ENCODE data around the gene IPO11.
A peak's percentile ranks its signal among the peaks of the same experiment; 100 is the strongest.
"Not testable (repeated sequence)": the region's sequence is repeated elsewhere in the genome, so short reads cannot be mapped to it uniquely, and the experiment has no call there.

The IPO11 gene

DNA sequence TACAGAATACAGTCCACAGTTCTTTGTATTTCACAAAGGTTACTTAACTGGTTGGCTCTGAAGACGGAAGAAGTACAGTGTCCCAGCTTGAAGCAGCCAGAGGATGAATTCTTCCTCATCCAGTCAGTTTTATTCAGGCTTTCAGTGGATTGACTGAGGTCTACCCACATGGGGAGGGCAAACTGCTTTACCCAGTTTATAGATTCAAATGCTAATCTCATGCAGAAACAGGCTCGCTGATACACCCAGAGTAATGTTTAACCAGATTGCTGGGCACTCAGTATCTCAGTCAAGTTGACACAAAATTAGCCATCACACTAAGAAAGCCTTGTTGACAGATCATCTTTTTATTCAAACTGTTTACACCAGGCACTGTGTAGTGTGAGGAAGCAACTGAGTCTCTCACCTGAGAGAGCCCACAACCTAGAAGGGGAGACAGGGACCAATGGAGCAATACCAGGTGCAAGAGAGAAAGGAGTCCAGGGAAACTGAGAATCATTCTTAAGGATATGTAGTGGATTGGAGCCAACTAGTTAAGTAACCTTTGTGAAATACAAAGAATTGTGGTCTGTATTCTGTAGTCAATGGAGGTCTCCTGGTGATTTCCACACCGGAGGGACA, 181.9 kb downstream of the IPO11 start:
- DNase-seq (ENCODE audit: insufficient read length, low spot score) (no peak), FAIRE-seq (no peak)

DNA sequence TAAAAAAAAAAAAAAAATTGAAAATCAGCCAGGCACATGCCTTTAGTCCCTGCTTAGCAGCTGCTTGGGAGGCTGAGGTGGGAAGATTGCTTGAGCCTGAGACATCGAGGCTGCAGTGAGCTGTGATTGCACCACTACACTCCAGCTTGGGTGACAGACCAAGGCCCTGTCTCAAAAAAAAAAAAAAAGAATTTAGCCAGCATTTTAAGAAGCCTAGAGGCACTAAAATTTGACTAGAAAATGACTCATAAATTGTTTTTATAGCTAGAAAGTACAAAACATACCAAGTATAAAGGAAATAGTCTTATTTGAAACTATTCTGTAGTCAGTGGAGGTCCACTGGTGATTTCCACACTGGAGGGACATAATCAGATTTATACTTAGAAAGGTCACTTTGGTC, 183.5 kb downstream of the IPO11 start:
- FAIRE-seq (no peak), DNase-seq (ENCODE audit: insufficient read length, low spot score) (no peak)

DNA sequence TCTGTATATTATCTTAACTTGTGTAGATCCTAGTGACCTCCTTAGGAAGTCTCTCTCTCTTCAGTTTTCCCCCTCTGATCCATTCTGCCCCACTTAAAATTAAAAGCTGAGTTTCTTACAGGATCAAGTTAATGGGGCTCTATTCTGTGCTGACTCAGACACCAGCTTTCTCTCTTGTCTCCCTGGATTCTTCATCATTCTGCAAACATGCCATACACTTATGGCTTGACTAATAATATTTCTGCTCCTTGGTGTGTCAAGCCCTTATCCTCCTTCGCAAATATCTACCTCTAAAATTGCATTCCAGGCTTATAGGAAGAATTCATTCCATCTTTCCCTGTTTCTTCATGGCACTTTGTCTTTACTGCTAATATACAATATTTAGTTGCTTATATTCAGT, 184.1 kb downstream of the IPO11 start:
- DNase-seq (ENCODE audit: insufficient read length, low spot score) (no peak), FAIRE-seq (no peak)

DNA sequence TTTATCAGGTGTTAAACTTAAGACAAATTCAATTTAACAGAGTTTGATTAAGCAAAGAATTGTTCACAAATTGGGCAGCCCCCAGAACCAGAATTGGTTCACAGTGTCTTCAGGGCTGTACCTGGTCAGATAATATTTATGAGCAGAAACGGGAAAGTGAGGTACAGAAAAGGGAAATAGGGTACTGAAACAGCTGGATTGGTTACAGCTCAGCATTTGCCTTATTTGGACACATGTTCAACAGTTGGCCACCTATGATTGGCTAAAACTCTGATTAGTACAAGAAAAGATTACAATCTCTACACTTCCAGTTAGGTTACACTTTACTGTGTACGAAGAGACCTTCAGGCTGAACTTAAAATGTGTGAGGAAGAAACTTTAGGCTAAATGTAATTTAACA, 184.8 kb downstream of the IPO11 start:
- DNase-seq (ENCODE audit: insufficient read length, low spot score) (no peak), FAIRE-seq (no peak)

DNA sequence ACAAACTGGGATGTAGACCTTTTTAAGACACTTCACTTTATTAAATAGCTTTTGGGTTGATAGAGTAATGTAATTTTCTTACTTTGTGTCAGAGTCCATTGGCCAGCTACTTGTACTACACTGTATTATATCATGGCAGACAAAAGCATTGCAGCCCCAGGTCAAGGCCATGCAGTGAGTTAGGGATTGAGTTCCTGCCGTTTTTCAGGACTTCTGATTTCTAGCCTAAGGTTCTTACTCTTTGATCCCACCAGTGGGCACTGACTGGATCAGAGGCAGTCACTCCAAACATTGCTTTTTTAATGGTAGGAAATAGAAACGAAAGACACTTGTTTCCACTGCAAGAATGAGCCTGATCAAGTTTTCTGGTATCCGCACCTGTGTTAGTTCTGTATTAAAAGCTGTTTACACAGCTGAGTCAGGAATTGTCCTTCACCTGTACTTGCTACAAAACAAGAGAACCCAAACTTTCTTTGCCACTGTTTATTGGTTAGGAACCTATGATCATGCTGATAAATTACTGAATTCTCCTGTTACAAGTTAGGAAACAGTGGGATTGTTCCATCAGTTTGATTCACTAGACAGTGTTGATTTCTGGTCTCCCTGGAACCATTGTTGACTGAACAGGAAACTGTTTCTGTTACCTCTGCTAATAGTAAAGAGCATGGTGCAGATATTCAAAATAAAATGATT, 188.1 kb downstream of the IPO11 start:
- FAIRE-seq (no peak), DNase-seq (ENCODE audit: insufficient read length, low spot score) (no peak)

DNA sequence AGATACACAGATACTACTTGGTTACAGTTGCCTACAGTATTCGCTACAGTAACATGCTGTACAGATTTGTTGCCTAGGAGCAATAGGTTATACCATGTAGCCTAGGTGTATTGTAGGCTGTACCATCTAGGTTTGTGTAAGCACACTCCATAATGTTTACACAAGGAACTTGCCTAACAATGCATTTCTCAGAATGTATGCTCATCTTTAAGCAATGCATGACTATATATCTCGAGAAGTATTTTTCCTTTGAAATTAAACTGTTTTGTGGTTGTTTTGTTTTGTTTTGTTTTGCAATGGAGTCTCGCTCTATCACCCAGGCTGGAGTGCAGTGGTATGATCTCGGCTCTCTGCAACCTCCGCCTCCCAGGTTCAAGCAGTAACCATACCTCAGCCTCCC, 191.4 kb downstream of the IPO11 start:
- DNase-seq (ENCODE audit: insufficient read length, low spot score) = no peak
- peak; percentile 36 for FAIRE-seq

DNA sequence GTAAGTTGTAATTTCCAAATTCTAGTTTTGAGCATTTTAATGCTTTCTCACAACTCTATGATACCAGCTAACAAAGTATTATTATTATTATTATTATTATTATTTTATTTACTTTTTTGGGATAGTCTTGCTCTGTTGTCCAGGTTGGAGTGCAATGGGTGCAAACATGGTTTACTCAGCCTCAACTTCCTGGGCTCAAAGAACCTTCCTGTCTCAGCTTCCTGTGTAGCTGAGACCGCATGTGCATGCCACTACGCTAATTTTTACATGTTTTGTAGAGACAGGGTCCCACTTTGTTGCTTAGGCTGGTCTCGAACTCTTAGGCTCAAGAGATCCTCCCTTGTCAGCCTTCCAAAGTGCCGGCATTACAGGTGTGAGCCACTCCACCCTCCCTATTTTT, 193.1 kb downstream of the IPO11 start:
- FAIRE-seq (no peak), DNase-seq (ENCODE audit: insufficient read length, low spot score) (no peak)

DNA sequence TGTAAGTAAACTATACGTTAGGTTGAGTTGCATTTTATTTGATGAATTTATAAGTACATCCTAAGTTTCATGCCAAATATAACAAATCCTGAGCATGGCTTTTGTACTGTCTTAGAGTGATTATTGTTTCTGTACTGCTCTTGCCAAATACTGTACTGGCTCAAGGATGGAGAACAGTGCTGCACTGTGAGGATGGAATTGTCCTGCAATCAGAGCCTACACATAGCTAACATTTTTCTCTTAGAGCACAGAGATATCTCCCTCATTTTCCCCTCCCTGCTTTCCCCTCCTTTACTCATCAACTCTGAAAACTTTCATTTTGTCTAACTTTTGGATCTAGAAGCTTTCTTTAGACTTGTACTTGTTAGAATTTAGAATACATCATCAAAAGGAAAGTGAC, 194.3 kb downstream of the IPO11 start:
- no peak for DNase-seq (ENCODE audit: insufficient read length, low spot score)
- FAIRE-seq = no peak

DNA sequence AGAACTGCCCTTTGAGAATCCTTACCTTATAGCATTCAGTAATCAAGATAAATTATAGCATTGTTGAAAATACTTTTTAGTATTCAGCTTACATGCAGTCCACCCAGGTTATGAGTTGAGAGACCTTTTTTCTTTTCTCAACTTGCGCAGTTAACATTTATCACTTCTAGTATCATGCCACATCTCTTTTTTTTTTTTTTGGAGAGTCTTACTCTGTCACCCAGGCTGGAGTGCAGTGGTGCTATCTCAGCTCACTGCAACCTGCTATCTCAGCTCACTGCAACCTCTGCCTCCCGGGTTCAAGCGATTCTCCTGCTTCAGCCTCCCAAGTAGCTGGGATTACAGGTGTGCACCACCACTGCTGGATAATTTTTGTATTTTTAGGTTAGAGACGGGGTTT, 195.1 kb downstream of the IPO11 start:
- FAIRE-seq (no peak), DNase-seq (ENCODE audit: insufficient read length, low spot score) (no peak)

DNA sequence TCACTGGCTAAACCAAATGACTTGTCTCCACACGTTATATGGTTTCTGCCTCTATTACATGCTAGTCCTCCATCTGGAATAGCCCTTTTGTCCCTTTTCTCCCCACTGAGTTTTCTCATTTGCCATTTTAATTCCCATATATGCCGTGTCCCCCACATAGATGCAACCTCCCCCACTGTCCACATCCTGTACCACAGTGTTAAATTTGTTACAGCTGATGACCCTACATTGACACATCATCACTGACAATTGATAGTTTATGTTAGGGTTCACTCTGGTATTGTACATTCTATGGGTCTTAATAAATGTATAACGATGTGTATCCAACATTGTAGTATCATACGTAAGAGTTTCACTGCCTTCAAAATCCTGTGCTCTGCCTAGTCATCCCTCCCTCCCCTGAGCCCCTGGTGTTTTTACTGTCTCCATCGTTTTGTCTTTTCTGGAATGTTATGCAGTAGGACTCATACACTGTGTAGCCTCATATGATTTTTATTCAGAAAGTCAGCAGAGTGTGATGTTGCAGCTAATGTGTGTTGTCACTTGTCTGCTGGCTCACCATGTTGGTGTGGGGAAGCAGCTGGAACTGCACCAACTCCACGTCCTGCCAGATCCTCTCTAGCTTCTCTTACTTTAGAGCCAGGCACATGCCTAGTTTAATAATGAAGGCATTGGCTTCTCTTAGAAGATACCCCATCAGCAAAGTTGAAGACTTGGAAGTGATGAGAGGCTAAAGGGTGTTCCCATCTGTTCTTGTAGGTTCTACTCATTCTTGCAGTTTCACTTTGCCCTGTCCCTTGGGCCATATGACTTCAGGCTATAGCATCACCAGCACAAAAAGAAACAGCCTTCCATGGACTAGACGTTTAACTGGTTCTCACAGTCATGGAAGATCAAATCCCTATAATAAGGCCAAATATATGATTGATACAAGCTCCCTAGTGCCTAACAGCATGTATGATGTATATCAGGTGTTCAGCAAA, 196.3 kb downstream of the IPO11 start:
- FAIRE-seq (no peak), DNase-seq (ENCODE audit: insufficient read length, low spot score) (no peak)

DNA sequence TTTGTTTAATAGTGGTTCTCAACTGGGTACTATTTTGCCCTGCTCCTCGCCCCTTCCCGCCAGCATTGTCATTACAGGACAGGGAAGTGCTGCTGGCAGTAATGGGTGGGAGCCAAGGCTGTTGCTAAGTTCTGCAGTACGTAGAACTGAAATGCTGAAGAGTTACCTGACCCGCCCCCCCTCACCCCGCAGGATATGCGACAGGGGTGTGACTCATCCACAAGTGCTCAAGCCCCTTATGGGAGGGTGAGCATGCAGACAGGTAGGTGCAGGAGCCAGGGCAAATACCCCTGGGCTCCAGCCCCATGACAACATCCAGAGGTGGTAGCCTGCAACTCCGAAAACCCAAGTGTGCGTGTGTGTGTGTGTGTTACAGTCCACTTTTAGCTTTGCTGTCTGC, 201.8 kb downstream of the IPO11 start:
- FAIRE-seq (peak; percentile 44), DNase-seq (ENCODE audit: insufficient read length, low spot score) (no peak)

DNA sequence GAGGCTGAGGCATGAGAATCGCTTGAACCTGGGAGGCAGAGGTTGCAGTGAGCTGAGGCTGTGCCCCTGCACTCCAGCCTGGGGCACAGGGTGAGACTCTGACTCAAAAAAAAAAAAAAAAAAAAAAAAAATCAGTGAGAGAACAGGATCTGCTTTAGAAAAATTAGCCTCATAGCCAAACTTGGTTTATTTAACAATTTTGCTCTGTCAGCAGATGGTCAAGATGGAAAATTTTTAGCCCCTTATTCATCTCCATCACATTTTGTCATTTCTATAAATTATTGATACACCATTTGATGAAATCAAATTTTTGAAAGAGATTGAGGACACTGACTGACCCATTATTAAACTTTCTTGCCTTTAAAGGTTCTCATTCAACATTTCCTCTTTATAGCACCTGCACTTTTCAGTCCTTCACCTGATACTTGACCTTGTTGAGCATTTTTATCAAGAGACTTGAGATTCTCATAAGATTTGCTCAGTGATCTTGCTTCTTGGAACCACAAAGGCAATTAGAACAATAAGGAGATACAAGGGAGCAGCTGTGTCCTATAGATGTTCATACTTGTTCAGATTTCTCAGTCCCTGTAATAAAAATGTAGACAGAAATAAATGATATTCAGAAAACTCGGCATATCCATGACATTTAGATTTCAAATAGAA, 204.2 kb downstream of the IPO11 start:
- DNase-seq (ENCODE audit: insufficient read length, low spot score) (no peak), FAIRE-seq (no peak)

DNA sequence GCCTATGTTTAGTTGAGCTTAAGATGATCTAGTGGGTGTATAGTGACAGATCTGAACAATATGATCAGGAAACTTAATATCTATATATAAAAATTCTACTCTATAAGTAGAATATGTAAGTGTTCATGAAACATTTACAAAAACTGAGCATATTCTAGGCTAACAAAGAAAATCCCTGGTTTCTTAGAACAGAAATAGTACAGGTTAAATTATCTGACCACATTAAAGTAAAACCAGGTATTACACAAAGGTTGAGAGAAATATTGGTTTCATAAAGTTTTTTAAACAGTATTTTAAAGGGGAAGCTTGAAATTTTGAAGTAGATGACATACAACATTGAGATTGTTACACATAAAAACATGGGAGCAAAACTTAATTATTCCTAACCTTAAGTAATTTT, 205.4 kb downstream of the IPO11 start:
- DNase-seq (ENCODE audit: insufficient read length, low spot score) (no peak), FAIRE-seq (no peak)

DNA sequence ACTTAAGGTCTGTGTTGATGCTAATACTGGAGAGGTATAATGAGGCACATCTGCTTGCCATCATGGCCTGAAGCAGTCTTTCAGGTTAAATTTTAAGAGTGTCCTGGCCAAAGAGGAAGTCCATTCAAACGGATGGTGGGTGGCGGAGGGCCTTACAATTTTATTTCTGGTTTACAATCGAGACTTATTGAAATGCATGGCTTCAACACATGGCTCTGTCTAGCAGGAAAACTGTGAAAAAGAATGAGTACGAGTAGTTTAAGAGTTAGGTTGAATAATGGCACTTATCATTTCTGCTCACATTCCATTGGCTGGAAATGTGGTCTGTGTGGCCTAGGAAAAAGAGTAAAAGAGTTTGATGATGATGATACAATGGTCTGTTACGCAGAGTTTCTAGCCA, 208.2 kb downstream of the IPO11 start:
- FAIRE-seq = no peak
- no peak for DNase-seq (ENCODE audit: insufficient read length, low spot score)

DNA sequence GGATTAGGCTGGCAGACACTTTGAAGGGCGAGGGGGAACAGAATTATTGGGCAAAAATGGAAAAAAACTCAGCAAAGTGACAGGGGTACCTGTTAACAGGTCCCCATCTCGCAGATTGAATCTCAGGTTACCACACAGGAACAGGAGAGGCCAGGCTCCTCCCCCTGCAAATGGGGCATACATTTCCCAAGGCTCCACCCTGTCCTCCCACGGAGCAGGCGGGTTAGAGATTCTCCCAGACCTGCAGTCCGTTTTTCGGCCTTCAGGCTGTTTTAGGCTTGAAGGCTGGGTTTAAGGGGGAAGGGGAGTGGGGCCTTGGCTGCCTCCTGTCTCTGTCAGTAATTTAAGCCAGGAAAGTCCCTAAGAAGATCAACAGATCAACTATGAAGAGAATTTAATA, 208.7 kb downstream of the IPO11 start:
- no peak for FAIRE-seq
- DNase-seq (ENCODE audit: insufficient read length, low spot score) = no peak

DNA sequence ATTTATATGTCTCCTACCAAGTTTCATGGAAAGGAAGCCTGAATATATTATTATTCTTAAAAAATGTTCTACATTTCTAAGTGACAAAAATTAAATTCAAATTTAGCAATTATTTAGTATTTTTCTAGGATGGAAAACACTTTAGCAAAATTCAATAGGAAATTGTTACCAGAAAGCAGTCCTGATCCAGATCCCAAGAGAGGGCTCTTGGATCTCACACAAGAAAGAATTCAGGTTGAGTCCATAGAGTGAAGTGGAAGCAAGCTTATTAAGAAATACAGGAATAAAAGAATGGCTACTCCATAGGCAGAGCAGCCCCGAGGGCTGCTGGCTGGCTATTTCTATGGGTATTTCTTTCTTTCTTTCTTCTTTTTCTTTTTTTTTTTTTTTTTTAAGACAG, 210.7 kb downstream of the IPO11 start:
- no peak for DNase-seq (ENCODE audit: insufficient read length, low spot score)
- no peak for FAIRE-seq

DNA sequence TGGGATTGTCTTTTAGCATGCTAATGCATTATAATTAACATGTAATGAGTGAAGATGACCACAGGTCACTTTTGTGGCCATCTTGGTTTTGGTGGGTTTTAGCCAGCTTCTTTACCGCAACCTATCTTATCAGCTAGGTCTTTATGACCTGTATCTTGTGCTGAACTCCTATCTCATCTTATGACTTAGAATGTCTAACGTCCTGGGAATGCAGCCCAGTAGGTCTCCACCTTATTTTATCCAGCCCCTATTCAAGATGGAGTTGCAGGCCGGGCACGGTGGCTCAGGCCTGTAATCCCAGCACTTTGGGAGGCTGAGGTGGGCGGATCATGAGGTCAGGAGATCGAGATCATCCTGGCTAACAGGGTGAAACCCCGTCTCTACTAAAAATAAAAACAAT, 211.9 kb downstream of the IPO11 start:
- not testable (repeated sequence) for FAIRE-seq; DNase-seq (ENCODE audit: insufficient read length, low spot score)

DNA sequence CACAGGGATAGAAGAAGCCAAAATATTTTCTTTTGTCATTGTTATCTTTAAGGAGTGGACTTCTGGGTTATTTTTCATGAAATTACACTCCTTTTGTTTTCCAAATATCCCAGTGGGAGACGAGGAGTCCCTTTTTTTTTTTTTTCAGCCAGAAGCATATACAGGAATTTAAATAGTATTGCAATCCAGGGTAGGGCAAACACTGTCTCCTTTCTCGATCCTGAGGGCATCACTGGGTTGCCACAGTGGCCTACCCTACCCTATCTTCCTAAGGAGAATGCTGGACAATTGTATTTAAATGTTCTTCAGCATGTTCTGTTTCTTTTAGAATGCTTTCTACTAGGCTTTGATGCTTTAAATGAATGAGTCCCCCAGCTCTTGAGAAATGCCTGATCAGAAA, 214.0 kb downstream of the IPO11 start:
- FAIRE-seq (no peak), DNase-seq (ENCODE audit: insufficient read length, low spot score) (no peak)

DNA sequence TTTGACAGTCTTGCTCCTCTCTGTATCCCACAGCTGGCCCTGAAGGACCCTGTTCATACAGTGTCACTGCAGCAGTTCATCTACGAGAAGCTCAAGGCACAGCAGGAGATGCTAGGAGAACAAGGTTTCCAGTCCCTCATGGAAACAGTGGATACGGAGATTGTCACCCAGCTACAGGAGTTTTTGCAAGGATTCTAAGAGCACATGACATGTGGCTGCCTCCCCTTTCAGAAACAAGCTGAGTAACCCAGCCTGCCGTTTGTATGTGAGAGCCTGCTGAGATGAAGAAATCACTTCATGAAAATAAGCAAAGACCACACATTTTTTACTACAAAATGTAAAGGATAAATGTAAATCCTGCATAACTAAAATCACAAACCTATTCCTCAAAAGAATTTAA, 214.6 kb downstream of the IPO11 start:
- FAIRE-seq (no peak), DNase-seq (ENCODE audit: insufficient read length, low spot score) (no peak)

DNA sequence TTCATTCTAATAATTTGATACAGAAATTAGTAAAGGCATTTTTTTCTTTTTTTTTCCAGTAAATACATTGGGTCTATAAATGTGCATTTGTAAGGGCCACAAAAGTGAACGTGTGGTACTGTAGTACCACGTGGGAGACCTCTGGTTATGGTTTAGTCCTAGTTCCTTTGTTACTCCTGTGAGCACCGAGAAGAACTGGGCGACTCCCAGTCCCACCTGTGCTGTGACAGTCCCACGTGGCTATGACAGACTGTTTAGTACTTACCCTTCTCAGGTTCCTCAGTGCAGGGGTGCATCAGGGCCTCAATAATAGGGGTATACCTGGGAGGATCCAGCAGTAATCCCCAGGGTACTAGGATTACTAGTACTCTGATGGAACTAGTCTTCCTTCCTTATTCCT, 215.3 kb downstream of the IPO11 start:
- no peak for FAIRE-seq

DNA sequence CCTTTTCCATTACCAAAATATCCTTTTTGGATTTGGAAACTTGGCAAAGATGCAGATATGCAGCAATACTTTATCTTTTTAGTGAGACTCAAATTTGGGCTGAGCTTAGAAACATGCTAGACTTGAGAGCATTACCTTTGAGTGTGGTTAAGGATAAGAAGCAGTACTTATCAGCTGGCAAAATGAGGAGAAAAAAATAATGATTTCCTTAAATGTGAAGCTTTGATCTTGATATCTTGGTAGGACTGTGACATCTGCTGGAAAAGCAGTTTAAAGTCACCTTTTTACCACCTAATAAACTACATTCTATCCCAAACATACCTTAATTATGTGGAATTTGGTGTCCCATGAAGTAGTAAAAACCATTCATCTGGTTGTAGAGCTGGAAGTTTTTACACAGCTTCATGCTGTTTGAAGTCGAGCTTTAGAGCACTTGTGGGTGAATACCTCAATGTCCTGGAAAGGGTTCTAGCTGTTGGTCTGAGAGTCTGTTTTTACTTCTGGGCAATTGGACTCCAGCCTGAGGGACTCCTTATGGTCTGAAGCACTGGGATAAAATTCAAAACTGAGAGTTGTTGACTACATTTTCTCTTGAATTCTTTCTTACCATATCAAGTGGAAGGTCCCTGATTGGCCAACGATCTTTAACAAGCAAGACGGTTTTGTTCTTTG, 219.5 kb downstream of the IPO11 start:
- no peak for FAIRE-seq

More for the DNA sequence above, 215.3 kb downstream of the IPO11 start:
- no peak for DNase-seq (ENCODE audit: insufficient read length, low spot score)

More for the DNA sequence above, 219.5 kb downstream of the IPO11 start:
- DNase-seq (ENCODE audit: insufficient read length, low spot score) = no peak
